Fibroblast of the aortic adventitia (primary cell): ENCODE results near the gene PAQR5. TPM values are rescaled to one million over a fixed set of nuclear protein-coding genes. Genes with fewer than 3 reads are reported as not detected.
A peak's percentile ranks its signal among the peaks of the same experiment; 100 is the strongest.

ENCODE experiments used
- DNase-seq: peaks from one replicate; pipeline ENCODE4 v3.0.0-alpha.2; 2010; ENCODE audit warnings: low read depth
- H3K4me3 ChIP-seq: 2 replicates; pipeline ENCODE4 v1.5.1; 2011; ENCODE audit warnings: low read depth, mild to moderate bottlenecking, control low read depth, low read length, moderate library complexity
- total RNA-seq: library from RNA; depleted of rRNA; stranded (reverse); fragments of >200 nt; gene quantifications from 2 replicates; pipeline ENCODE4 v1.2.3, GENCODE V29; 2012; ENCODE audit warnings: low replicate concordance
- TF ChIP-seq, protein P1 (sequence below): IDR thresholded peaks from 2 replicates; pipeline ENCODE4 v1.5.1; 2011; ENCODE audit warnings: mild to moderate bottlenecking, low read length, control low read depth, inconsistent platforms; ENCODE audit not compliant: insufficient read depth

Gene PAQR5
- total RNA-seq, 1 donor: 13.2 TPM

DNA sequence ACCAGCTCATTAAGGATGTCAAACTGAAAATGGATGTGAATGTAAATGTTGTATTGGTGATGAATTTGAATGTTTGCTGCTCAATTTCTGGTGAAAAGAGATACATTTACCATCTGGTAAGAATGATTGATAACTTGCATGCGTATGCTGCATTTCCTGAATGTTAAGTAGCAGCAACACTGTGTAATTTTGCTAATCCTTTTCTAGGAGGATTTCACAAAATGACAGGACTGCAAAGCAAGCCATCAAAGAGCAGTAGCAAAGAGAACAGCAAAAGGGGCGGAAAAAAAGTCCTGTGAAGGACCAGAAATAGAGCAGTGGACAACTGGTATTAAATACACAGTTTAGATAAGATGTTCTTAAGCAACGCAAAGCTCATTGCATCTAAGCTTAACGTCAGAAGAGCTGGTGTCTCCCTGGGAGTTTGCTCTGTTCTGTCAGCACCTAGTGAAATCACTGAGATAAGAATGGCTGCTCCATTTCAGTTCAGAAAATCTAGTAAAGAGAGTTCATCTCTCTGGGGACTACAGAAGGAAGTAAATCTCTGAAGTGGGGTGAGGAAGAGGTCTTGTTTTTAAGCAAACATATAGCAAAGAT is 23.5 kb upstream of the PAQR5 start:
- DNase-seq: peak; percentile 31
- TF ChIP-seq, protein P1, sequence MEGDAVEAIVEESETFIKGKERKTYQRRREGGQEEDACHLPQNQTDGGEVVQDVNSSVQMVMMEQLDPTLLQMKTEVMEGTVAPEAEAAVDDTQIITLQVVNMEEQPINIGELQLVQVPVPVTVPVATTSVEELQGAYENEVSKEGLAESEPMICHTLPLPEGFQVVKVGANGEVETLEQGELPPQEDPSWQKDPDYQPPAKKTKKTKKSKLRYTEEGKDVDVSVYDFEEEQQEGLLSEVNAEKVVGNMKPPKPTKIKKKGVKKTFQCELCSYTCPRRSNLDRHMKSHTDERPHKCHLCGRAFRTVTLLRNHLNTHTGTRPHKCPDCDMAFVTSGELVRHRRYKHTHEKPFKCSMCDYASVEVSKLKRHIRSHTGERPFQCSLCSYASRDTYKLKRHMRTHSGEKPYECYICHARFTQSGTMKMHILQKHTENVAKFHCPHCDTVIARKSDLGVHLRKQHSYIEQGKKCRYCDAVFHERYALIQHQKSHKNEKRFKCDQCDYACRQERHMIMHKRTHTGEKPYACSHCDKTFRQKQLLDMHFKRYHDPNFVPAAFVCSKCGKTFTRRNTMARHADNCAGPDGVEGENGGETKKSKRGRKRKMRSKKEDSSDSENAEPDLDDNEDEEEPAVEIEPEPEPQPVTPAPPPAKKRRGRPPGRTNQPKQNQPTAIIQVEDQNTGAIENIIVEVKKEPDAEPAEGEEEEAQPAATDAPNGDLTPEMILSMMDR: no peak
- no peak overlapping the region for H3K4me3 ChIP-seq

DNA sequence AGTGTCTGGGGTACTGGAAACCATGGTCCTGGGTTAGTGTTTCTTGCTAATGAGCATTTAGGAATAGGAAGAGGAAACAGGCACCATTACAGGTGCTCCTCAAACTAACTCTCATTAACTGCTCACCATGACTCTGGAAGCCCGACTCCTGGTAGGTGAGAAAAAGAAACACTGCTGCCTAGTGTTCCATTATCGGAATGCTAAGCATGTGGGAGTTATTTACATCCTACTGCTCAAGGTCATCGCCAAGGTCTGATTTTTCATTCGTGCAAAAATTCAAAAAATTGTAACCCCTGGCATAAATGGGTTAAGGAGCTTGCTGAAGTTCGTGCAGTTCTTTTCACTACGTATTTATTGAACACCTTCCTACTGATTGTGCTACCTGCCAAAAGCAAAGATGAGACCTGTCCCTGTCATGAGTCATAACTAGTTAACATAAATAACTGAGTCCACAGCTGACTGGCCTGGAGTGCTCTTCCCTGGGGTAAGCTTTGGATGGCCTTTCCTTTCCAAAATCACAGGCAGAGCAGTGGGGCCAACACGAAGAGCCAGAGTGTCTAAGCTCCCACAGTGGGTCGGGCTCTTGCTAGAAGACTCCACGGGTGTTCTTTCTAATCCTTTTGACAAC is 22.7 kb upstream of the PAQR5 start:
- no peak for DNase-seq
- TF ChIP-seq, protein P1: no peak
- no peak overlapping the region for H3K4me3 ChIP-seq

DNA sequence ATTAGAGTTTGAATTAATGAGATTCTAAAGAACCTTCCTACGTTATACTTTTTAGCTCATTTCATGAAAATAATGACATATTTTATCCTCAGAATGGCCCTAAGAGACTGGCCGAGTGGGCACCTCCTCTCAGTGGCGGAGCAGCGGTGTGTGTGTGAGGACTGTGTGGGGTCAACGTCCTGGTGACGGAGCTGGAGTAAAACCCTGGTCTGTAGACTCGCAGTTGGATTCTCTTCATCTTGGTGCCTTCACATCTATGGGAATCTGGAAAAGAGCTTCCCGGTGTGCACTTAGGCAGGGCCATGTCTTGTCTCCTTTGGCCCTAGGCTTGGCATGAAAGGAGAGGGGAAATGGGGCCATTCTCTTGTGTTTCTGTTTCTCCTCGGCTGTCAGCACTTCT is 21.4 kb upstream of the PAQR5 start:
- no peak overlapping the region for H3K4me3 ChIP-seq
- TF ChIP-seq, protein P1: no peak
- DNase-seq: no peak

DNA sequence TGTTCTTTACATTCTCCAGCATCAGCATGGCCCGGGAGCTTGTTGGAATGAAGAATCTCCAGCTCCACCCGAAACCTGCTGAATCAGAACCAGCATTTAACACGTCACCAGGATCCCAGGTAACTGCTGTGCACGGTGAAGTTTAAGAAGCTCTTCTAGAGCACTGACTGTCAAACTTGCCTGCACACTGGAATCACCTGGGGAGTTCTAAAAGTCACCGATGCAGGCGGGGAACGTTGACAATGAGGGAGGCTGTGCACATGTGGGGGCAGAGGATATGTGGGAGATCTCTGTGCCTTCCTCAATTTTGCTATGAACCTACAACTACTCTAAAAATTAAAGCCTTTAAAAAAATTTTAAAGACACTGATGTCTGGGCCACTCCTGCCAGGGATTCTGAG is 19.1 kb upstream of the PAQR5 start:
- TF ChIP-seq, protein P1: no peak
- no peak overlapping the region for H3K4me3 ChIP-seq
- no peak for DNase-seq

DNA sequence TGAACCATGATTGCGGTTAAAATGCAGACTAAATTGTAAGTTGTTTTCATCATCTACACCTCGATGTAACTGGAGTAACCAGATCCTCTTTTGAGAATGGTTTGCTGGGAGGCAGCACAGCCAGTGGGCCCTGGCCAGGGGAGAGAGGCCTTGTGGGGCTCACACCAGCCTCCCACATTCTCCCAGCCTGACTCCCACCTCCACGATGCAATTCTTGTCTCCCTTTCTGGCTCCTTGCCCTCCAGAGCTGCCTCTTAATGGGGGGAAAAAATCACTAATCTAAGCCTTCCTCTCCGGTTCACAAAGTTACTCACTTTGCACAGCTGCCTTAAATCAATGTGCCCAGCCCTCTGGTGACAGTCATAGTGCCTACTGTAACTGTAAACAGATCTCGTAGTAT is 17.9 kb upstream of the PAQR5 start:
- H3K4me3 ChIP-seq: no peak overlapping the region
- TF ChIP-seq, protein P1: no peak
- DNase-seq: peak; percentile 8

DNA sequence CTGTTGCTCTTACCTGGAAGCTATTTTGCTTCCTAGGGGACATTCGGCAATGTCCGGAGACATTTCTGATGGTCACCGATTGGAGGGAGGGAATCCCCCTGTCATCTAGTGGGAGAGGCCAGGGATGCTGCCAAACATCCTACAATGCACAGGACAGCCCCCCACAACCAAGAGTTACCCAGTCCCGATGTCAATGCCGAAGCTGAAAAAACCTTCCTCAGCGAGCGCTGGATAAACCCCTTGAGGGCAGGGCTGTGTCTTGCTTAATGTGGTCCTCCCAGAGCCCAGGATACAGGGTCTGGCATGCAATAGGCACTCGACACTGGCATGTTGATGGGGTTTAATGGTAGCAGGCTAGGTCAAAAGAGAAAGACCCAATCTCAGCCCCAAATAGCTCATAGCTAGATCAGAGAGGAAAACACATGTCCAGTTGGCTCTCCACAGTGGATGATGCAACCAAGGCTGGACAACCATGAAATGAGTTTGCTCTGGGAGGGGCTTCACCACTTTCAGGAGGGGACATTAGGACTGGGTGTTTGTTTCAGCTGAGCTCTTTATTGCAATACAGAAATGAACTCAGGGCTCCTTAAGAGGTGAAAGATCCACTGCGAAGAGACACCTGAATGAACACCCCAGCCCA is 16.5 kb upstream of the PAQR5 start:
- TF ChIP-seq, protein P1: no peak
- H3K4me3 ChIP-seq: no peak overlapping the region
- DNase-seq: peak; percentile 16

DNA sequence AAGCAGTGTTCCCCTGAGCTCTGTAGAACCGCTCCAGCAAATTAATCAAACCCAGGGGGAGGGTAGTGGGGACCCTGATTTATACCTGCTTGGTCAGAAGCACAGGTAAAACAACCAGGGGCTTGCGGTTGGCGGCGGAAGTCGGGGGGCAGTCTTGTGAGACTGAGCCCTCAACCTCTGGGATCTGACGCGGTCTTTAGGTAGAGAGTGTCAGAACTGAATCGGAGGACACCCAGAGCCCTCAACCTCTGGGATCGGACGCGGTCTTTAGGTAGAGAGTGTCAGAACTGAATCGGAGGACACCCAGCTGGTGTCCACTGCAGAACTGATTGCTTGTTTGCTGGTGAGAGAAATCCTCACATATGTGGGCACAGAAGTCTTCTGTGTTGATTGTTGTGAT is 12.9 kb upstream of the PAQR5 start:
- DNase-seq: no peak
- TF ChIP-seq, protein P1: no peak
- H3K4me3 ChIP-seq: no peak overlapping the region
